Measurements from ENCODE around the gene TTC7B.

DNA sequence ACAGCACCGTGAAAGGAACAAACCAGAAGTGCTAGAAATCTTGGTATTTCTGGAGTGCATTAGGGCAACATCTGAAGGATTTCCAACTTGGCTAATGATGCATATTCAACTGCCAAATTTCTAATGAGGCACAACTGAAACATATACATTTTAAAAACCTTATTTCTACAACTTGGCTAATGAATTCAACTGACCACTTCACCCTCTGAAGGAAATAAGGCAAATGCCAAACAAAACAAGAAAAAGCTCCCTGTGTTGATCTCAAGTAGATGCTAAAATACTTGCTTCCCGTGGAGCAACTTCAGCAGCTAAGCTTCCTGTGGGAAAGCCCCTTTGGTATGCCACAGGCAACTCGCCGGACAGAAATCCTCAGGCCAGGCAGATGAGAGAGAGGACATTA lies 167.1 kb downstream of the TTC7B start:
- TF ChIP-seq POLR2AphosphoS5 (IDR thresholded peaks at IDR 0.05), result no peak
- no peak for TF ChIP-seq POLR2A (IDR thresholded peaks at IDR 0.05)
- TF ChIP-seq, protein P1, sequence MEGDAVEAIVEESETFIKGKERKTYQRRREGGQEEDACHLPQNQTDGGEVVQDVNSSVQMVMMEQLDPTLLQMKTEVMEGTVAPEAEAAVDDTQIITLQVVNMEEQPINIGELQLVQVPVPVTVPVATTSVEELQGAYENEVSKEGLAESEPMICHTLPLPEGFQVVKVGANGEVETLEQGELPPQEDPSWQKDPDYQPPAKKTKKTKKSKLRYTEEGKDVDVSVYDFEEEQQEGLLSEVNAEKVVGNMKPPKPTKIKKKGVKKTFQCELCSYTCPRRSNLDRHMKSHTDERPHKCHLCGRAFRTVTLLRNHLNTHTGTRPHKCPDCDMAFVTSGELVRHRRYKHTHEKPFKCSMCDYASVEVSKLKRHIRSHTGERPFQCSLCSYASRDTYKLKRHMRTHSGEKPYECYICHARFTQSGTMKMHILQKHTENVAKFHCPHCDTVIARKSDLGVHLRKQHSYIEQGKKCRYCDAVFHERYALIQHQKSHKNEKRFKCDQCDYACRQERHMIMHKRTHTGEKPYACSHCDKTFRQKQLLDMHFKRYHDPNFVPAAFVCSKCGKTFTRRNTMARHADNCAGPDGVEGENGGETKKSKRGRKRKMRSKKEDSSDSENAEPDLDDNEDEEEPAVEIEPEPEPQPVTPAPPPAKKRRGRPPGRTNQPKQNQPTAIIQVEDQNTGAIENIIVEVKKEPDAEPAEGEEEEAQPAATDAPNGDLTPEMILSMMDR (IDR thresholded peaks at IDR 0.05), result no peak
- no peak for TF ChIP-seq EP300 (IDR thresholded peaks at IDR 0.05; ENCODE audit: low read depth)
